Neuronal stem cell (in vitro differentiated cells): Measurements from ENCODE around the gene TTPAL.

ENCODE experiments used
- DNase-seq: peaks from one replicate; pipeline ENCODE4 v3.0.0-alpha.2; 2013; ENCODE audit warnings: low spot score
- H2AFZ ChIP-seq: one replicate; pipeline ENCODE4 v1.6.1; 2013; ENCODE audit warnings: mild to moderate bottlenecking, low read length, inconsistent platforms
- H2AK5ac ChIP-seq: 2 replicates; pipeline ENCODE4 v1.6.1; 2013; ENCODE audit warnings: low read depth, mild to moderate bottlenecking, inconsistent platforms, low read length, moderate library complexity, mixed read lengths
- H2BK120ac ChIP-seq: 2 replicates; pipeline ENCODE4 v1.6.1; 2013; ENCODE audit warnings: low read depth, mild to moderate bottlenecking, inconsistent platforms, low read length, moderate library complexity, mixed read lengths
- H2BK12ac ChIP-seq: one replicate; pipeline ENCODE4 v1.6.1; 2013; ENCODE audit warnings: low read length, inconsistent platforms
- H2BK15ac ChIP-seq: 2 replicates; pipeline ENCODE4 v1.6.1; 2013; ENCODE audit warnings: mild to moderate bottlenecking, low read length, inconsistent platforms, mixed read lengths
- H2BK5ac ChIP-seq: one replicate; pipeline ENCODE4 v1.6.1; 2013; ENCODE audit warnings: inconsistent platforms, mild to moderate bottlenecking, low read length, moderate library complexity
- H3K14ac ChIP-seq: one replicate; pipeline ENCODE4 v1.6.1; 2013; ENCODE audit warnings: low read length, inconsistent platforms
- H3K18ac ChIP-seq: 2 replicates; pipeline ENCODE4 v1.6.1; 2013; ENCODE audit warnings: low read length, inconsistent platforms
- H3K23ac ChIP-seq: 2 replicates; pipeline ENCODE4 v1.6.1; 2013; ENCODE audit warnings: low read depth, mild to moderate bottlenecking, mixed read lengths, low read length, inconsistent platforms; ENCODE audit not compliant: poor library complexity
- H3K27ac ChIP-seq: replicated peaks from 3 replicates; pipeline ENCODE4 v1.5.1; 2013; ENCODE audit warnings: low read length, inconsistent platforms
- H3K27me3 ChIP-seq, 3 experiments: 2 replicates each; pipeline ENCODE4 v1.6.1; 2013; ENCODE audit warnings: low read length in 3 of 3, mild to moderate bottlenecking in 2 of 3, inconsistent platforms in 1 of 3, low read depth in 1 of 3, mixed read lengths in 1 of 3, moderate library complexity in 1 of 3; ENCODE audit not compliant: control insufficient read depth in 3 of 3, insufficient read depth in 3 of 3
- H3K36me3 ChIP-seq, 2 donors: replicated peaks in 1 of 2; 2 replicates each; pipeline ENCODE4 v1.6.1; 2013; ENCODE audit warnings: low read length in 2 of 2; ENCODE audit not compliant: control insufficient read depth in 2 of 2, insufficient read depth in 2 of 2
- H3K4ac ChIP-seq: 2 replicates; pipeline ENCODE4 v1.6.1; 2013; ENCODE audit warnings: inconsistent platforms, mild to moderate bottlenecking, low read length, moderate library complexity
- H3K4me1 ChIP-seq, 2 donors: 1 replicate in 1 of 2; 2 replicates in 1 of 2; pipeline ENCODE4 v1.6.1; 2013; ENCODE audit warnings: low read length in 2 of 2, low read depth in 1 of 2; ENCODE audit not compliant: control insufficient read depth in 2 of 2, insufficient read depth in 1 of 2
- H3K4me2 ChIP-seq: one replicate; pipeline ENCODE4 v1.6.1; 2013; ENCODE audit warnings: mild to moderate bottlenecking, low read length, inconsistent platforms; ENCODE audit not compliant: insufficient read depth, poor library complexity, severe bottlenecking
- H3K4me3 ChIP-seq, 2 donors: 2 replicates each; pipeline ENCODE4 v1.5.1; 2013; ENCODE audit warnings: low read length in 2 of 2, mild to moderate bottlenecking in 2 of 2, inconsistent platforms in 1 of 2, moderate library complexity in 1 of 2
- H3K79me1 ChIP-seq: one replicate; pipeline ENCODE4 v1.6.1; 2013; ENCODE audit warnings: low read depth, mild to moderate bottlenecking, inconsistent platforms, low read length, moderate library complexity
- H3K9ac ChIP-seq: one replicate; pipeline ENCODE4 v1.6.1; 2013; ENCODE audit warnings: mild to moderate bottlenecking, low read depth, low read length, inconsistent platforms; ENCODE audit not compliant: poor library complexity
- H3K9me3 ChIP-seq, 2 donors: replicated peaks in 1 of 2; 2 replicates each; pipeline versions ENCODE3 to v1.6.1; 2013; ENCODE audit warnings: low read length in 2 of 2, mild to moderate bottlenecking in 2 of 2, inconsistent platforms in 1 of 2, low read depth in 1 of 2, mixed read lengths in 1 of 2, moderate library complexity in 1 of 2; ENCODE audit not compliant: control insufficient read depth in 2 of 2, insufficient read depth in 1 of 2
- H4K8ac ChIP-seq: one replicate; pipeline ENCODE4 v1.6.1; 2013; ENCODE audit warnings: low read depth, mild to moderate bottlenecking, inconsistent platforms, low read length, moderate library complexity
- H4K91ac ChIP-seq: one replicate; pipeline ENCODE4 v1.6.1; 2013; ENCODE audit warnings: low read length, low read depth, mild to moderate bottlenecking, inconsistent platforms; ENCODE audit not compliant: poor library complexity
- WGBS, 2 donors: extraction: QIAGEN DNeasy Blood & Tissue Kit; methylation state at CpG; one replicate each; pipeline ENCODE4 v1.1.7; 2013; ENCODE audit warnings: missing lambda C conversion rate in 2 of 2, mixed read lengths in 1 of 2; ENCODE audit not compliant: insufficient read length in 2 of 2, insufficient replicate concordance in 1 of 2; ENCODE audit errors: extremely low coverage in 2 of 2; 5-methylcytosine and 5-hydroxymethylcytosine counted together

The TTPAL gene

DNA sequence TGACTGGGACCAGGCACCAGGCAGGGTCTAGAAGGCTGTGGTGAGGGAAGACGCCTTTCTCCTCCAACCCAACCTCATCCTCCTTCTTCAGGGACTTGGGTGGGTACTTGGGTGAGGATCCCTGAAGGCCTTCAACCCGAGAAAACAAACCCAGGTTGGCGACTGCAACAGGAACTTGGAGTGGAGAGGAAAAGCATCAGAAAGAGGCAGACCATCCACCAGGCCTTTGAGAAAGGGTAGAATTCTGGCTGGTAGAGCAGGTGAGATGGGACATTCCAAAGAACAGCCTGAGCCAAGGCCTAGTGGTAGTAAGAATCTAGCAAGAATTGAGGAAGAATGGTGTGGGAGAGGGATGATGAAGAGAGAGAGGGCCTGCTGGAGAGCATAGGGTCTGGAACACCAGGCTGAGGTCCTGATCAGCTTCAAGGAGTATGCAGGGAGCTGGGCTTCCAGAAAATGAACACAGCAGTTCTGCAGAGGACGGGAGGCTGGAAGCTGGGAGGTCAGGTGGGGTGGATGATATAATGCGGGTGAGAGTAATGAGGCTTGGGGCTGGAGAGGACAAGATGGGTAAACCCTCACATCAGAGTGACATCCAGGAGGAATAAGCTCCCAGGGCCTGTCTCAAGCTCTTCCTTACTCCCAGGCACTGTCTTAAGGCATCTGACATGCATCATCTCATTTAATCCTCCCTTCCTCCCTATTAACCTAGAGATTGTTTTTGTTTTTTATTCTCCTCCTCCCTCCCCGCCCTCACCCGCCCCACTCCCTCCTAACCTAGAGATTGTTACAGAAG, 45.2 kb upstream of the TTPAL start:
- Histone ChIP-seq H3K36me3 (no peaks in the 10 kb centered on the region), H3K18ac (no peak overlapping the region), H2BK5ac (no peak overlapping the region), H3K23ac (no peak overlapping the region), H3K4me3 (no peak overlapping the region), H3K79me1 (no peaks in the 10 kb centered on the region), H3K27me3 (no peaks in the 10 kb centered on the region), H2AK5ac (no peak overlapping the region), H3K14ac (no peak overlapping the region), H4K91ac (no peak overlapping the region), H2BK12ac (no peak overlapping the region), H3K9ac (no peak overlapping the region), H4K8ac (no peak overlapping the region), H3K27ac (no peak overlapping the region), H3K4me2 (no peak overlapping the region), H3K4ac (no peak overlapping the region), H3K9me3 (no peaks in the 10 kb centered on the region), H3K4me1 (peaks cover 0 to 2% of the 10 kb centered on the region in 2 donors), H2AFZ (no peak overlapping the region), H2BK120ac (no peak overlapping the region), H2BK15ac (no peak overlapping the region)
- WGBS, 2 donors, result no CpG with 5 or more reads among the region's 7 CpGs
- DNase-seq, result no peak

- no peaks in the 10 kb centered on the region for H3K27me3 ChIP-seq
- H3K9me3 ChIP-seq, result no peaks in the 10 kb centered on the region
These were observed 44.6 kb upstream of the TTPAL start for GRCh38 chr20:44431118-44431501.

DNA sequence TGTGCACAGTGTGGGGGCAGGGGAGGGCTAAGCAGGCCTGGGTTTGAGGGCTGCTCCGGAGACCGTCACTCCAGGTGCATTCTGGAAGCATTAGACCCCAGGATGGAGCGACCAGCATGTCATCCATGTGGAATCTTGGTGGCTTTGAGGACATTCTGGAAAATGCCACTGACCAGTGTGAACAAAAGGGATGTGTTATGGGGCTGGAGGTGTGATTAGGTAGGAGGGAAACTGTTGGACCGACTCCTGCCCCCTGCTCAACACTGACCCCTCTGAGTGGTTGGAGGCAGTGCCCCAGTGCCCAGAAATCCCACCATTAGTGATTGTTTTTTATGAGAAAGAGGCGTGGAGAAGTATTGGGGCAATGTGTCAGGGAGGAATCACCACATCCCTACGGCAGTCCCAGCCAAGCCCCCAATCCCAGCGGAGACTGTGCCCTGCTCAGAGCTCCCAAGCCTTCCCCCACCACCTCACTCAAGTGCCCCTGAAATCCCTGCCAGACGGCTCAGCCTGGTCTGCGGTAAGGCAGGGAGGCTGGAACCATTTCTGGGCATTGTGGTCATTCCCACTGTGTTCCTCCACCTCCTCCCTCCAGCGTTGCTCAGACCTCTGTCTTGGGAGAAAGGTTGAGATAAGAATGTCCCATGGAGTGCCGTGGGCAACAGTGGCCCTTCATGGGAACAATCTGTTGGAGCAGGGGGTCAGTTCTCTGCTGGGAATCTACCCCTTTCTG, 44.0 kb upstream of the TTPAL start:
- no peak overlapping the region for H3K4me2 ChIP-seq
- no peak overlapping the region for H4K8ac ChIP-seq
- H2BK12ac ChIP-seq, result no peak overlapping the region
- H3K4me3 ChIP-seq, result no peak overlapping the region
- no peak overlapping the region for H2AK5ac ChIP-seq
- no peak overlapping the region for H3K14ac ChIP-seq
- no peak overlapping the region for H3K4ac ChIP-seq
- H3K79me1 ChIP-seq, result no peaks in the 10 kb centered on the region
- H2BK15ac ChIP-seq, result no peak overlapping the region
- H4K91ac ChIP-seq, result no peak overlapping the region
- H2BK120ac ChIP-seq, result no peak overlapping the region
- H3K27me3 ChIP-seq, result no peaks in the 10 kb centered on the region
- H3K4me1 ChIP-seq, result peaks cover 0 to 2% of the 10 kb centered on the region in 2 donors
- DNase-seq, result no peak
- no peak overlapping the region for H3K27ac ChIP-seq
- H3K9ac ChIP-seq, result no peak overlapping the region
- no CpG with 5 or more reads among the region's 11 CpGs for WGBS, 2 donors
- H2AFZ ChIP-seq, result no peak overlapping the region
- H2BK5ac ChIP-seq, result no peak overlapping the region
- peak overlapping the region; percentile 60 for H3K18ac ChIP-seq
- H3K36me3 ChIP-seq, result no peaks in the 10 kb centered on the region
- no peaks in the 10 kb centered on the region for H3K9me3 ChIP-seq
- peak overlapping the region; percentile 74 for H3K23ac ChIP-seq

More at GRCh38 chr20:44431118-44431501, 44.6 kb upstream of the TTPAL start:
- Histone ChIP-seq H3K4ac (no peak overlapping the region), H2BK12ac (no peak overlapping the region), H2BK15ac (no peak overlapping the region), H3K23ac (no peak overlapping the region), H2BK120ac (no peak overlapping the region), H2AFZ (no peak overlapping the region), H2BK5ac (no peak overlapping the region), H3K79me1 (no peaks in the 10 kb centered on the region), H3K9ac (no peak overlapping the region), H4K8ac (no peak overlapping the region), H3K36me3 (no peaks in the 10 kb centered on the region), H3K4me3 (no peak overlapping the region), H3K27ac (no peak overlapping the region), H3K18ac (no peak overlapping the region), H2AK5ac (no peak overlapping the region), H3K4me1 (peaks cover 0 to 2% of the 10 kb centered on the region in 2 donors), H4K91ac (no peak overlapping the region), H3K14ac (no peak overlapping the region), H3K4me2 (no peak overlapping the region)
- no peak for DNase-seq
- no CpG with 5 or more reads among the region's 4 CpGs for WGBS, 2 donors
